Pons (tissue), 1 donor: ENCODE measurements around the gene RHOH.
"Not testable (repeated sequence)": the region's sequence is repeated elsewhere in the genome, so short reads cannot be mapped to it uniquely, and the experiment has no call there.

Experiments
- DNase-seq: peaks from one replicate; pipeline ENCODE4 v3.0.0-alpha.2; 2016; ENCODE audit warnings: low spot score

RHOH gene

GRCh38 chr4:40262077-40262528 is 65.3 kb downstream of the RHOH start:
- no peak for DNase-seq

- DNase-seq, result no peak
These were observed 66.0 kb downstream of the RHOH start for GRCh38 chr4:40262861-40263260.

- DNase-seq, result no peak
These were observed 67.7 kb downstream of the RHOH start for GRCh38 chr4:40264497-40264896.

GRCh38 chr4:40264995-40265909 is 68.4 kb downstream of the RHOH start:
- no peak for DNase-seq

- no peak for DNase-seq
These were observed 69.1 kb downstream of the RHOH start for GRCh38 chr4:40265910-40266274.

GRCh38 chr4:40269133-40269532 is 72.3 kb downstream of the RHOH start:
- no peak for DNase-seq

- no peak for DNase-seq
These were observed 73.8 kb downstream of the RHOH start for GRCh38 chr4:40270609-40271008.

GRCh38 chr4:40275065-40275730 is 78.4 kb downstream of the RHOH start:
- DNase-seq, result no peak

- DNase-seq, result no peak
These were observed 79.7 kb downstream of the RHOH start for GRCh38 chr4:40276546-40276945.

- no peak for DNase-seq
These were observed 83.8 kb downstream of the RHOH start for GRCh38 chr4:40280586-40280985.

- no peak for DNase-seq
These were observed 84.3 kb downstream of the RHOH start for GRCh38 chr4:40281099-40281498.

GRCh38 chr4:40281913-40282312 is 85.1 kb downstream of the RHOH start:
- DNase-seq, result peak; percentile 24

GRCh38 chr4:40282857-40283256 is 86.0 kb downstream of the RHOH start:
- DNase-seq, result not testable (repeated sequence)

GRCh38 chr4:40283413-40283812 is 86.6 kb downstream of the RHOH start:
- DNase-seq, result no peak

- DNase-seq, result no peak
These were observed 87.1 kb downstream of the RHOH start for GRCh38 chr4:40283968-40284367.

GRCh38 chr4:40285692-40286091 is 88.9 kb downstream of the RHOH start:
- DNase-seq, result no peak

- DNase-seq, result no peak
These were observed 91.7 kb downstream of the RHOH start for GRCh38 chr4:40288566-40288965.

- DNase-seq, result no peak
These were observed 92.7 kb downstream of the RHOH start for GRCh38 chr4:40289366-40290188.

- not testable (repeated sequence) for DNase-seq
These were observed 93.9 kb downstream of the RHOH start for GRCh38 chr4:40290611-40291186.

GRCh38 chr4:40292313-40292759 is 95.5 kb downstream of the RHOH start:
- DNase-seq, result no peak

- DNase-seq, result no peak
These were observed 97.5 kb downstream of the RHOH start for GRCh38 chr4:40294339-40294738.

- not testable (repeated sequence) for DNase-seq
These were observed 98.2 kb downstream of the RHOH start for GRCh38 chr4:40295030-40295429.
